IPS DF 6.9 (cell line): ENCODE measurements around the gene TMEM40.
"Not testable (repeated sequence)": the region's sequence is repeated elsewhere in the genome, so short reads cannot be mapped to it uniquely, and the experiment has no call there.

ENCODE experiments used
- DNase-seq: peaks from one replicate; pipeline ENCODE4 v3.0.0-alpha.2; 2013; ENCODE audit warnings: low read depth, low spot score
- H3K27ac ChIP-seq: one replicate; pipeline ENCODE4 v1.5.1; 2013; ENCODE audit warnings: low read length, control low read depth
- H3K27me3 ChIP-seq: 2 replicates; pipeline ENCODE4 v1.6.1; 2013; ENCODE audit warnings: mild to moderate bottlenecking, low read length; ENCODE audit not compliant: control insufficient read depth, insufficient read depth
- H3K36me3 ChIP-seq: 2 replicates; pipeline ENCODE4 v1.6.1; 2013; ENCODE audit warnings: low read length; ENCODE audit not compliant: control insufficient read depth, insufficient read depth
- H3K4me1 ChIP-seq: 2 replicates; pipeline ENCODE4 v1.6.1; 2013; ENCODE audit warnings: low read length; ENCODE audit not compliant: control insufficient read depth, insufficient read depth
- H3K4me3 ChIP-seq: 2 replicates; pipeline ENCODE4 v1.5.1; 2013; ENCODE audit warnings: mild to moderate bottlenecking, low read length
- H3K9me3 ChIP-seq: 2 replicates; pipeline ENCODE4 v1.6.1; 2013; ENCODE audit warnings: low read length, inconsistent platforms; ENCODE audit not compliant: control insufficient read depth, insufficient read depth
- whole genome bisulfite sequencing: extraction: QIAGEN DNeasy Blood & Tissue Kit; methylation state at CpG from one replicate; pipeline ENCODE4 v1.1.7; 2013; ENCODE audit warnings: mixed read lengths, missing lambda C conversion rate; ENCODE audit not compliant: insufficient read length, insufficient coverage; 5-methylcytosine and 5-hydroxymethylcytosine counted together

The TMEM40 gene

GRCh38 chr3:12733566-12733965 lies 25.5 kb downstream of the TMEM40 start:
- Histone ChIP-seq H3K4me1 (no peaks in the 10 kb centered on the region), H3K36me3 (no peaks in the 10 kb centered on the region)
- WGBS, result no CpG with 5 or more reads among the region's 3 CpGs

GRCh38 chr3:12730506-12731242 lies 28.4 kb downstream of the TMEM40 start:
- no peak overlapping the region for H3K4me3 ChIP-seq
- WGBS, result no CpG with 5 or more reads among the region's 4 CpGs
- H3K36me3 ChIP-seq, result no peaks in the 10 kb centered on the region
- DNase-seq, result no peak
- H3K4me1 ChIP-seq, result no peaks in the 10 kb centered on the region
- H3K9me3 ChIP-seq, result no peaks in the 10 kb centered on the region
- H3K27ac ChIP-seq, result no peak overlapping the region
- no peaks in the 10 kb centered on the region for H3K27me3 ChIP-seq

More at GRCh38 chr3:12733566-12733965, 25.5 kb downstream of the TMEM40 start:
- H3K27me3 ChIP-seq, result no peaks in the 10 kb centered on the region
- no peak overlapping the region for H3K27ac ChIP-seq
- no peaks in the 10 kb centered on the region for H3K9me3 ChIP-seq
- no peak overlapping the region for H3K4me3 ChIP-seq
- DNase-seq, result no peak

GRCh38 chr3:12729051-12729651 lies 29.9 kb downstream of the TMEM40 start:
- Histone ChIP-seq H3K9me3 (no peaks in the 10 kb centered on the region), H3K27me3 (no peaks in the 10 kb centered on the region), H3K4me3 (no peak overlapping the region), H3K36me3 (no peaks in the 10 kb centered on the region), H3K4me1 (no peaks in the 10 kb centered on the region), H3K27ac (no peak overlapping the region)
- WGBS, result no CpG with 5 or more reads among the region's 7 CpGs
- DNase-seq, result no peak

- no peak overlapping the region for H3K27ac ChIP-seq
- H3K27me3 ChIP-seq, result no peaks in the 10 kb centered on the region
- DNase-seq, result no peak
- no peaks in the 10 kb centered on the region for H3K9me3 ChIP-seq
- no peaks in the 10 kb centered on the region for H3K4me1 ChIP-seq
- no peak overlapping the region for H3K4me3 ChIP-seq
- no peaks in the 10 kb centered on the region for H3K36me3 ChIP-seq
- WGBS, result no CpG with 5 or more reads among the region's 2 CpGs
Observed at GRCh38 chr3:12727937-12728336, 31.1 kb downstream of the TMEM40 start.

- no peak overlapping the region for H3K4me3 ChIP-seq
- H3K27ac ChIP-seq, result no peak overlapping the region
- no peaks in the 10 kb centered on the region for H3K4me1 ChIP-seq
- no peak for DNase-seq
- no CpG with 5 or more reads among the region's 3 CpGs for WGBS
- no peaks in the 10 kb centered on the region for H3K9me3 ChIP-seq
- no peaks in the 10 kb centered on the region for H3K36me3 ChIP-seq
- no peaks in the 10 kb centered on the region for H3K27me3 ChIP-seq
Observed at GRCh38 chr3:12727481-12727880, 31.6 kb downstream of the TMEM40 start.

- WGBS, result no CpG with 5 or more reads among the region's 1 CpG
- DNase-seq, result no peak
- Histone ChIP-seq H3K36me3 (no peaks in the 10 kb centered on the region), H3K4me3 (no peak overlapping the region), H3K9me3 (no peaks in the 10 kb centered on the region), H3K4me1 (no peaks in the 10 kb centered on the region), H3K27ac (no peak overlapping the region), H3K27me3 (no peaks in the 10 kb centered on the region)
Observed at GRCh38 chr3:12725436-12725835, 33.6 kb downstream of the TMEM40 start.

- DNase-seq, result no peak
- Histone ChIP-seq H3K4me1 (no peaks in the 10 kb centered on the region), H3K9me3 (no peaks in the 10 kb centered on the region), H3K27me3 (no peaks in the 10 kb centered on the region), H3K36me3 (no peaks in the 10 kb centered on the region), H3K4me3 (no peak overlapping the region), H3K27ac (no peak overlapping the region)
- WGBS, result no CpG with 5 or more reads among the region's 4 CpGs
Observed at GRCh38 chr3:12724794-12725193, 34.3 kb downstream of the TMEM40 start.

GRCh38 chr3:12723362-12723761 lies 35.7 kb downstream of the TMEM40 start:
- DNase-seq, H3K9me3 ChIP-seq, H3K36me3 ChIP-seq, H3K4me1 ChIP-seq, H3K4me3 ChIP-seq, H3K27ac ChIP-seq, H3K27me3 ChIP-seq: not testable (repeated sequence)

GRCh38 chr3:12722226-12722625 lies 36.8 kb downstream of the TMEM40 start:
- no peaks in the 10 kb centered on the region for H3K4me1 ChIP-seq
- DNase-seq, result no peak
- WGBS, result no CpG with 5 or more reads among the region's 3 CpGs
- H3K27ac ChIP-seq, result no peak overlapping the region
- H3K36me3 ChIP-seq, result no peaks in the 10 kb centered on the region
- H3K27me3 ChIP-seq, result no peaks in the 10 kb centered on the region
- H3K4me3 ChIP-seq, result no peak overlapping the region
- H3K9me3 ChIP-seq, result no peaks in the 10 kb centered on the region

GRCh38 chr3:12719984-12720898 lies 38.8 kb downstream of the TMEM40 start:
- Histone ChIP-seq H3K4me1 (no peaks in the 10 kb centered on the region), H3K9me3 (no peaks in the 10 kb centered on the region), H3K27me3 (no peaks in the 10 kb centered on the region), H3K27ac (no peak overlapping the region), H3K4me3 (no peak overlapping the region), H3K36me3 (no peaks in the 10 kb centered on the region)
- no CpG with 5 or more reads among the region's 17 CpGs for WGBS
- peak; percentile 47 for DNase-seq
